HL-60/S4 (cell line): ENCODE results near the gene PRCD.

ENCODE experiments used
- in situ Hi-C: fragments of 300-500 bp; cut with MboI; formaldehyde crosslinking; loops from 2 replicates; pipeline ENCODE4 v1.14.3; 2022; ENCODE audit warnings: low sequenced_read_pairs

Gene PRCD

DNA sequence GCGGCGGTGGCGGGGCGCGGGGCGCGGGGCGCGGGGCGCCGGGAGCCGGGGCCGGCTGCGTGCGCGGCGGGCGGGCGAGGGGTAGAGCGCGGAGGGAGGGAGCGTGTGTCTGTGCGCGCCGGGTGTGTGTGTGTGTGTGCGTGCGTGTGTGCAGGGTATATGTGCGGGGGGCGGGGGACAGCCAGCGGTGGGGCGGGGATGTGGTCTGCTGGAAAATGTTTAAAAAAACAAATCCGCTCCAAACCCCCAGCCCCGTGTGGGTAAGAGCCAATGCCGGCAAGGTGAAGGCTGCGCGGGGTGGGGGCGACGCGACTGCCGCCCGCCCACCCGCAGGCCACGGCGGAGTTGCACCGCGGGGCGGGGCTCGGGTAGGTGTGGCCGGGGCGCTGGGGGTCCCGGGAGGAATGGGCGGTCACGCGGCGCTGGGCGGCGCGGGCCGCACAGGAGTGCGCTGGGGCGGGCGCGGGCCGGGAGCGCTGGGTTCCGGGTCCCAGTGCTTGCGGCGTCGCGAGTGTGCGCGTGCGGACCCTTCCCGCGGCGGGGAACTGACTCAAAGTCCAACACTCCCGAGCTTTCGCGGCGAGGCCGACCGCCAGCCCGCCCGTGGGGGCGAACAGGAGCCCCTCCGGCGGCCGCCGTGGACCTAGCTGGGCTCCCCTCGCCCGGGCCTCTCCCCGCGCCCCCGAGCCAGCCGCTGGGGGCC, 2.1 kb upstream of the PRCD start, which contains the start of gene CYGB:
TSS of gene CYGB (minus strand) at position 132 of the 703 bp plus-strand sequence. CDS start 167 bp downstream, outside the sequence.
- in situ Hi-C loops = no loop called here

DNA sequence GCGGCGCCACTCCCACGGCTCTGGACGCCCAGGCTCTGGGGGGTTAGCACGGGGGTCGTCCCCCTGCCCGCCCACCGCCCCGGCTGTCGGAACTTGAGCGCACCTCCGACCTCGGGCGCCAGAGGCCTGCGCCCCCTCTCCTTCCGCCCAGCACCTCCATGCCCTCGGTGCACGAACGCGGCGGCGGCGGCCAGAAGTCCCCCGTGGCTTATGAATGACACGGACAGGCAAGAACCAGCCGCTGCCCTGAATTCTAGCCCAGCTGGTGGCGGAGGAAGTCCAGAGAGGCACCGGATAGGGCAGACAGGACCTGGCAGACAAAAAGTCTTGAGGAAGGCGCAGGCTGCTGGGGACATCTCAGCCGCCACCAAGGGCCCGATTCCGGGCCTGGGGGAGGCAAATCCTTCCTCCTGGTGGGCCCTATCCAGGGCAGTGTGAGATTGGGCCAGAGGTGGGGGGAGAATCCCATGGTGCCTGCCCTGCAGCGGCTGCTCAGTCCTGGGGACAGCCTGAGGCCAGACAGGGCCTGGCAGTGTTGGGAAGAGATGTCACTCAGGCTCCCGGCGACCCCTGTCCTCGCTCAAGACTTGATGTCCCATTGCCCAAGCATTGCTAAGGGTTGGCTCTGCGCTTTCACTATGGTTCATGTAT, 1.4 kb upstream of the PRCD start:
- in situ Hi-C loops = no loop called here

DNA sequence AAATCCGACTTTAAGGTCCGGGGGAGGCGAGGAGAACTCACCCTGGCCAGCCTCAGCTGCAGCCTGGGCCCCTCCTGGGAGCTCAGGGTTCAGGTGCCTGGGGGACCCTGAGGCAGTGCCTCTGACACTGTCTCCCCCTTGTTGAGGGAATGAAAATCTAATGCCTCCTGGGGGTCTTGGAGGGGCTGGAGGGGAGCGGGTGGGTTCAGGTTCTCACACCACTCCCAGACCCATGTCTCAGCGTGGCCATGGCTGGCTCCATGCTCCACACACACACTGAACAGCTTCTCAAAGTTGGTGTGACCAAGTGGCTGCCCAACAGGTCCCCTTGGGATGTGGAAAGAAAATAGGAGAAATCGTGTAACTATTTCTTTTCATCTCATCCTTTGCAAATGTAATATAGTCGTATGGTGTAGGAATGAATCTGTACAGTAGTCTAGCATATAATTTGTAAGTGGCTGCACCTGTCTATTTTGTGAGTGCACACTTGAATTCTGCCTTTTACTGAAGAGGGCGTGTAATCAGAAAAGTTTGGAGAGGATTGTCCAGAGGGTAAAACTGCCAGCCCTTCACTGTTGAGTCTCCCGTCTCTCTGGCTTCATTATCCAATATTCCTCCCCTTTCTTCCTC, 788 bp upstream of the PRCD start:
- in situ Hi-C loops = no loop called here

DNA sequence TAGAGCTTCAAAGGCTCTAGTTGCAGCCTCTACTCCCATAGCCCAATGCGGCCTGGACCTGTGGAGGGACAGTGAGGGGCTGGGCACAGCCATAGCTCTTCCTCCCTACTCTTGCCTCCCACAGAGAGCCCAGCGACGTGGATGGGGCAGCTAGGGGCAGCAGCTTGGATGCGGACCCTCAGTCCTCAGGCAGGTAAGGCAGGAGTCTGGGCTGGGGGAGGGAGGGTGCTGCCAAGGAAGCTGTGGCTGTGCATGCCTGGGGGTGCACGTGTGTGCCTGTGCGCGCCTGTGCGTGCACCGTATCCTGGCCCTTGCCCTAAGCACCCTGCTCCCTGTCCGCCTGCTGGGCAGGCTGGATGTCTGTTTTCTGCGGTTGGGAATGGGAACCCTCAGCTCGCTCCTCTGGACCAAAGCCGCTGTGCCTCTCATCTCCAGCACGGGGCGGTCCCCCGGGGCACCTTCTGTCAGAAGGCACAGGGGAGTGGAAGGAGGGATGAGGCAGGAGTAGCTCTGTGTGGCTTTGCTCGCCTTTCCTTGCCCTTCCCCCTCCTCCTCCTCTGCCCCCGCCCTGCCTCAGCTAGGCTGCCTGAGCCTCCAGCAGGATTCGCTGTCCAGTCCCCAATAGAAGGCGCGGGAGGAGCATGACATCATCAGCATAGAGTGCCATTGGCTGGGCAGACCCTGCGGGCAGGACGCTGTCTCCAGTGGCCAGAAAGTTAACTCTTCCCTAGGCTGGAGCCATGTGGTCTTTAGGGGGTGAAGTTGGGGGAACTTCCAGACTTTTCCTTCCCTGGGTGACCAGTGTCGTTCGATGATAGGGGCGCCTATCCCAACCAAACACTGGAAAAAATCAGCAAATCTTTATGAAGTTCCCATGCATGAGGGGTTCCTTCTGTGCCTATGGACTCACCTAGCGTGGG, 797 bp downstream of the PRCD start:
- in situ Hi-C loops = no loop called here

DNA sequence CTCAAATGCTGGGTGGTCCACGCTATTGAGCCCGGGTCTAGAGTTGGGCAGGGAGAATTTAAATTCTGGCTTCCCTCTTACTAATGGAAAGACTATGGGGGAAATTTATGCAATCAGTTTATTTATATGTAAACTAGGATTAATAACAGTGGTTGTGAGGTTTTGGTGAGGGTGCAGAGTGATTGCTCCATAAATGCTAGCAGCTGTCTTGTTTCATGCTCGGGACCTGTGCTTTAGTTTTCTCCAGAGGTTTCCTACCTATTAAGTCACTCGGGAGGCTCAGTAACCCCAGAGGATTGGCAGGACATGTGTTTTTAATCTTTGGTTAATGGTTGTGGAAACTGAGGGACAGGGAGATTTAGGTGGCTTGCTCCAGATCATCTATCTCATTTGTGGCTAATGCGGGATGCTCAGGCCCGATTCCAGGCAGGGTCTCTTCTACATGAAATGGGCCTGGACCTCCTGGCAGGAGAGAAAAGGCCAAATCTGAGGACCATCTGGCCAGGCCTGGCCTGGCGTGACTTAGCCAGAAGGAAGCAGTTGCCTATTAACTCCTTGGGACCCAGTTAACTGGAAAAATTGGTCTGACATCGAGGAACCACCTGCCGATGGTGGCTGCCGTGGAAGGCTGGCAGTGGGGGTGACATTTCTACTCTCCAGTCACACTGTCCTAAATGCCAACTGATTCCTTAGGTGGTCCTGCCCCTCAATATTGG, 2.1 kb downstream of the PRCD start:
- in situ Hi-C loops = no loop called here

DNA sequence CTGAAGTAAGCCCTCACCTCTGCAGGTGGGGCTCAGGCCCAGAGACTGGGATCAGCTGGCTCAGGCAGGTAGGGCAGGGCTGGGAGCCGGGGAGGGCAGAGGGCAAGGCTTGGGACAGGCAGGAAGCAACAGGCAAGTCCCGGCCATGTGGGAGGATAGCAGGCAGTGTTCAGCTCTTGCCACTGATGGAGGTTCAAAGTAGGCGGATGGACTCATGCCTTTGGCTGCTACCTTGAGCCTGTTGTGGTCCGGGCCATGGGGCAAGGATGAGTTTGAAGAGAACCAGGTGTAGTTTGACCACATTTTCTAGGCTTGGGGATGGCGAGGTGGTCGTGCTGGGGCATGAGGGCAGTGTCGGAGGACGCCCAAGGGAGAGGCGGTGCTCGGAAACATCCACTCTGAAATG, 2.7 kb downstream of the PRCD start:
- in situ Hi-C loops = no loop called here

DNA sequence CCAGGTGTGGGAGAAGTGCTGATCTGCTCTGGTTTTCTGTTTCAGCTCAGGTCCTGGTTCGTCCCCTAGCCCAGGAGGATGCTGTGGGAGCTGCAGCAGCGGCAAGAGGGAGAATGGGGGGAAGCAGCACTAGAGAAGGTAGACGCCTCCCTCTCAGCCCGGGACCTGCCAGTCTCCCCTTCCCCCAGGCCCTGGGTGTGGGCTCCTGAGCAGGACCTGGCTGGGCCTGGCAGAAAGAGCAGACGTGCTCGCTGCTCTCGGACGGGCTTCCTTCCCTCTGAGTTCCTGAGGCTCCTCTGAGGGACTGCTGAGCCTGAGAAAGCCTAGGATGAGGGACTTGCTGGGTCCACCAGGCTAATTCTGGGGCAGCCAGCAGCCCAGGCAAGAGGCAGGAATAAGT, 3.1 kb downstream of the PRCD start:
- in situ Hi-C loops = no loop called here

DNA sequence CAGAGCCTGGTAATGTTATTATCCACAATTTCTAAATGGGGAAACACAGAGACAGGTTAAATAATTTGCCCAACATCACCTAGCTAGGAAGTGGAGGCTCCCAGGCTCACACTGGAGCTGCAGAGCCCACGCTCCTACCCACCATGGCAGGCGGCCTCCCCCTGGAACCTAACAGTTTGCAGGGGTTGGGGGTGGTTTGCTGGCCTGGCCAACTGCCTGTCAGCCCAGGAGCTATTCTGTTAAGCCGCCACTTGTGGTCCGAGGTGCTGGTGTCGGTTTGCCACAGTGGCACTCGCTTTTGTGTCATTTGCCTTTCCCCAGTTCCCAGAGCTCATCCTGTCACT, 3.6 kb downstream of the PRCD start:
- in situ Hi-C loops = no loop called here

DNA sequence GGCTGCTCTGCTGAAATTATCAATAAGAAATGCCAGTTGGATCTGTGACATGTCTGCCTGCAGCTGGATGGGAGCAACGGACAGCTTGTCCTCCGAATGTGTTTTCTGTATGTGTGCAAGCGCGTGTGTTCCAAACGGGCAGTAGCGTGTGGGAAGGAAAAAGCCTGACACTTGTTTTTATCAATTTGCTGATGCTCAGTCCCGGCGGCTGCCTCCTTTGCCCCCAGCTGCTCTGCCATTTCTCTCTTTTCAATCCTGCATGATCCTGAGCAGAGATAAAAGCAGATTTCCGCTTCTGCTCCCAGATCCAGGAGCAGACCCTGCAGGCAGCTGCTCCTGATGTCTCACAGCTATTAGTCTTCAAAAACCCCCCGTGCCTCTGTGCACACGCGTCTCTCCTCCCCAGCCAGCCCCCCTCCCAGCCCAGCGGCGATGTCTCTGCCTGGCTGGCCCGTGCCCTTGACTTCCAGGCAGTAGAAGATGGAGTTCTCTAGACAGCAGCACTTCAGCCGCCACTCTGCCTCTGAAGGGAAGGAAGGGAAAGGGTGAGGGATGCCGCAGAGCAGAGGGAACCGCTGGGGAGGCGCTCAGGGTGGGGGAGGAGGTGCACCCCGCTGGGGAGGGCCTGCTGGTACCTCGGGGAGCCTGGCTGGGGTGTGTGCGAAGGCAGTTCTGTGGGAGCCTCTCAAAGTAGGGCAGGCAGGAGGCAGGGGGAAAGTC, 4.1 kb downstream of the PRCD start:
- in situ Hi-C loops = no loop called here

DNA sequence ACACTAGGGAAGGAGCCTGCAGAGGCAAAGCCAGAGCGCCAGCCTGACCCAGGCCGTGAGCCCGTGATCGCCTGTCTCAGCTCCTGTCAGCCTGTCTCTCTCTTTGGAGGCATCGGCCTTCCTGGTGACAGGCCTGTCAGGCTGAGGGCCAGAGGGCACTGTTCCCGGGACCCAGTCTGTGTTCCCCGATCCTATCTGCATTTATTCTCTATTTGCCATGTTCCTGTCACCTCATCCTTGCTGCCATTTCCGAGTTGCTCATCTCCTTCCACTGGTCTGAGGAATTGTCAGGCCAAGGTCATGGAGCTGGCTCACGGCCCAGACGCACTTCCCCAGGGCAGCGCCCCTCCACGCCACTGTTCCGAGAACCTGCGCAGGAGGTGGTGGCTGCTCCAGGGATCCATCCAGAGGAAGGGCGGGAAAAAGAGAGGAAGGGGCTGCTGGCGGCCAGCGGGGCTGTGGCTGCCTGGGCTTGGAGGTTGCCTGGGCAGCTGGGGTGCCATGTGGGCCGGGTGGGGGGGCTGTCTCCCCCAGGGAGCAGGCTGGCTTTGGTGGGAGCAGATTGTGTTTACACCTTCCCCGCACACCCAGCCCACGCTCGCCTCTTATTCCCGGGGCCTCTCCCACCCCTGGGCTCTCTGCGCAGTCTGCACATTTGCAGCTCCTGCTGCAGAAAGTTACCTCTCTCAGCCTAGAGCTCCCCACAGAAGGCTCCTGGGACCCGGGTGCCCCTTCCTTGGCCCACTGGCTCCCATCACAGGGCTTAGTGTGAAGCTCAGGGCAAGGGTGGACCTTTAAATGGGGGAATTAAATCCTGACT, 4.9 kb downstream of the PRCD start:
- in situ Hi-C loops = no loop called here

DNA sequence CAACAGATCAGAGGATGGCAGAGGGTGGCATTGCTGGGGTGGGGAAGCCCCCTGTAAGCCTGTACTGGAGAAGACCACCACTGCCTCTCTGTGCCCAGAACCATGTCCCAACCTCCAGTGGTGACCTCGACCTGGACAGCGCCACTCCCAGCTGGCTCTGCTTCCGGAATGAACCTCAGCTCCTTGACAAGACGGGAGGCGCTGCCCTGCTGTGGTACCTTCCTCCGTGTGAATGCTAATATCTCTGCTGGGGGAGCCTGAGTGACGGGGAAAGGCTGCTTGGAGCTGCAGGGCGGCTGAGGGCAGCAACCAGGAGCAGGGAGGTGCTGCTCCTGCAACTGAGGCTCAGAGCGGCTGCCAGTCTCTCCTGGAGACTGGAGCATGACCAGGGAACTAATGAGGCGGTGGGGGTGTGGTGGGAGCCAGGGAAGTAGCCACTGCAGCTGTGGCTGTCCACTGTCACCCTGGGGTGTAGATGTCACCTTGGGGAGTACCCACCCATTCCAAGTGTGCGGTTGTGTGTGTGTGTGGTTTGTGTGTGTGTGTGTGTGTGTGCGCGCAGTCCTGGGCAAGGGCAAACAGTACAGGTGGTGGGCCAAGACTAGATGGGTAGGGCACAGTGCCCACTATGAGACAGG, 6.2 kb downstream of the PRCD start:
- in situ Hi-C loops = no loop called here

DNA sequence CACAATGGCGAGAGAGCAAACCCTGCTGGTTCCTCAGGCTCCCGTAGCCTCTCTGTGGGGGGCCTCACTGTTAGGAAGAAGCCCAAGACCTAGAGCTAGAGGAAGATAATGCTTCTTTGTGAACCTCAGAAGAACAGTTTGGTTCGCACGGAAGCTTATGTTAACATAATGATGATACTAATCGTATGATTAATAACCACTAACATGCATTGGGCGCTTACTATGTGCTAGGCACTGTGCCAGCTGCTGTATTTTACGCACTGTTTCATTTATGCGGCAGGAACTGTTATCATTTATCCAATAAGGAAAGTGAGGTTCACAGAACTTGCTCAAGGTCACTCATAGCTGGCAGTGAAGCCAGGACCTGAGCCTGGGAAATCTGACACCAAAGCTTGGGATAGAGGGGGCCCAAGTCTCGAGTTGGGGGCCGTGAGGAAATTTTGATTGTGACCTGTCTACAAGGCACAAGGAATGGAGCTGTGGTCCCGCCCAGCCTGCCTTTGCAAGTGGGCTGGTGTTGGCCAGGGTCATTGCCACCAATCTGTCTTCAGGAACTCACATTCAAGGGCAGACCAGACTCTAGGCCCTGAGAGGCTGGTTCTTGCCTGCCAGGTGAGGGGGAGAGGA, 6.8 kb downstream of the PRCD start:
- in situ Hi-C loops = no loop called here

DNA sequence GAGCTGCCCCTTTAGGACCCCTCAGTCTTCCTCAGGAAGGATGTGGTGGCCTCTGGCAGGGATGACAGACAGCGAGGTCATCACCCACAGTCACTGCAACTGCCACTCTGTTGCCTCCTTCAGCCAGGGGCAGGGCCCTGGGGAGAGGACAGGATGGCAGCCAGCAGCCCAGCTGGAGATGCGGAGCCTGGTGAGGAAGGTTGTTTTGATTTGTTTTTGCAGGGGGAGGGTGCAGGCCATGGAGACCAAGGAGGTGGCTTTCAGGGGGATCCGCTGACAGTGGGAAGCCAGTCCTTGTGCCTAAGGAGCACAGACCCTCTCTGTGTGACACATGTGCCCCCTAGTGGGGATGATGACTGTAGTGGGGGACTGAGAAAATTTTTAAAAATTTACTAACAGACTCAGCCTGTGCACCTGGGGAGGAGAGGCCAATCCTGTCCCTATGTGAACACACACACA, 7.4 kb downstream of the PRCD start:
- in situ Hi-C loops = no loop called here

DNA sequence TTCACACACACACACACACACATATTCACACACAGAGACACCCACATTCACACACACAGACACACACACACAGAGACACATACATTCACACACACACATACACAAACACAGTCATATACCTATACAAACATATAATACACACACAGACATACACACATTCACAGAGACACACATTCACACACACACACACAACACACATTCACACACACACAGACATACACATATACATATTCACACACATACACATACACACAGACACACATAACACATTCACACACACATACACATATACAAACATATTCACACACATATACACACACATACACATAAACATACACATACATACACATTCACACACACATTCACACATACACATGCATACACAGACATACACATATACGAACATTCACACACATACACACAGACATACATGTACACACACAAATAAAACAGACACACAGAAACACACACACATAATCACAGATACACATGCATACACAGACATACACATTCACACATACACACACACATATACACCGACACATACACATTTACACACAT, 7.9 kb downstream of the PRCD start:
- in situ Hi-C loops = no loop called here

DNA sequence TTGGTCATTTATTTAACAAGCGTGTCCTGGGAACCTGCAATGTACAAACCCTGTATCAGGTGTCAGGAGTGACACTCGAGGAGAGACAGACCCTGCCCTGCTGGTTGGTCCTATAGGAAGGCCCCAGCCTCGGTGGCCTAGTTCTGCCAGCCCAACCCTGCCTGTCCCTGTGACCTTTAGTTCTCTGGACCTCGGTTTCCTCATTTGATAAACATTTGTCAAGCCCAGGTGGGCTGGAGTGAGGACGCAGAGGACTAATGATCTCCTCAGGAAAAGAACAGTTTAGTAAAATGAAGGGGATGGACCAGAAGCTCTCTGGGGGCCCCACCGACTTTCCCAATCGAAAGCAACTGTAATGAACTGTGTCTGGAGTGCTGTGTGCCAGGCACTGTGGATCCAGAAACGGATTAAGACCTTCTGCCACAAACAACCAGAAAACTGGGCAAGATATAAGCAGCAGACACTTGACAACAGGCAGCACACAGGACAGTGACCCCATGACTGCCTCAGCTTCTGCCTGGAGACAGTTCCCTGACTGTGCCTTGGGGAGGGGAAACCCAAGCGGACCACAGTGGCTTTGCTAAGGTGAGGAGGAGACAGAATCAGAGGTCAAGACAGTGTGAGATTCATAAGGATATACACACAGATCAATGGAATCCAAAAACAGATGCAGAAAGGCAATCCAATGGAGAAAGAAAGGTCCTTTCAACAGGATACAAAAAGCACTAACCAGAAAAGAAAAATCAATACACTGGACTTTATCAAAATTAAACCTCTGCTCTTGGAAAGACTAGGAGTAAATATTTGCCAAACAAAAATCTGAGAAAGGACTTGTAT, 8.8 kb downstream of the PRCD start:
- in situ Hi-C loops = no loop called here

DNA sequence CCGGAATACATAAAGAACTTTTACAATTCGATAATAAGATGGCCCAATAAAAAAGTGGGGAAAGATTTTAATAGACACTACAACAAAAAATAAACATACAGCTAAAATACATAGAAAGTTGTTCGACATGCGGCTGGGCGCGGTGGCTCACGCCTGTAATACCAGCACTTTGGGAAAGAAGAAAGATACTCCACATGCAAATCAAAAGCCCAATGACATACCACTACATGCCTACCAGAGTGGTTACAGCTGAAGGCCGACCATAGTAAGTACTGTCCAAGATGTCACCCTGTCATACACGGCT, 9.3 kb downstream of the PRCD start:
- in situ Hi-C loops = no loop called here

DNA sequence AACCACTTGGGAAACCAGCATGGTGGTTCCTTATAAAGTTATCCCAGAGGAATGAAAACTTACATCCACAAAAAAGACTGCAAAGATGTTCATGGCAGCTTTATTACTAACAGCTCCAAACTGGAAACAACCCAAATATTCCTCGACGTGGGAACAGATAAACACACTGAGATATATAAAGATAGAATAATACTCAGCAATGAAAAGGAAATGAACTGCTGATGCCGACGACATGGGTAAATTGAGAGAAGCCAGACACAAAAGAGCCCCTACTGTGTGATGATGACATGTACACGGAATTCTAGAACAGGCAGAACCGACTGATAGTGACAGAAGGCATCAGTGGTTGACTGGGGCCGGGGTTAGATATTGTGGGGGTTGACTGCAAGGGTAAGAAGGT, 9.7 kb downstream of the PRCD start:
- in situ Hi-C loops = no loop called here
